HG02642 (cell line): ENCODE measurements around the gene MIPEP.
"Not testable (repeated sequence)": the region's sequence is repeated elsewhere in the genome, so short reads cannot be mapped to it uniquely, and the experiment has no call there.

Source experiments
- ATAC-seq: cut with Tn5 transposase; IDR thresholded peaks from one replicate; pipeline ENCODE4 v1.9.1; 2021; ENCODE audit warnings: mild to moderate bottlenecking; ENCODE audit not compliant: unreplicated experiment, poor library complexity

MIPEP gene

DNA sequence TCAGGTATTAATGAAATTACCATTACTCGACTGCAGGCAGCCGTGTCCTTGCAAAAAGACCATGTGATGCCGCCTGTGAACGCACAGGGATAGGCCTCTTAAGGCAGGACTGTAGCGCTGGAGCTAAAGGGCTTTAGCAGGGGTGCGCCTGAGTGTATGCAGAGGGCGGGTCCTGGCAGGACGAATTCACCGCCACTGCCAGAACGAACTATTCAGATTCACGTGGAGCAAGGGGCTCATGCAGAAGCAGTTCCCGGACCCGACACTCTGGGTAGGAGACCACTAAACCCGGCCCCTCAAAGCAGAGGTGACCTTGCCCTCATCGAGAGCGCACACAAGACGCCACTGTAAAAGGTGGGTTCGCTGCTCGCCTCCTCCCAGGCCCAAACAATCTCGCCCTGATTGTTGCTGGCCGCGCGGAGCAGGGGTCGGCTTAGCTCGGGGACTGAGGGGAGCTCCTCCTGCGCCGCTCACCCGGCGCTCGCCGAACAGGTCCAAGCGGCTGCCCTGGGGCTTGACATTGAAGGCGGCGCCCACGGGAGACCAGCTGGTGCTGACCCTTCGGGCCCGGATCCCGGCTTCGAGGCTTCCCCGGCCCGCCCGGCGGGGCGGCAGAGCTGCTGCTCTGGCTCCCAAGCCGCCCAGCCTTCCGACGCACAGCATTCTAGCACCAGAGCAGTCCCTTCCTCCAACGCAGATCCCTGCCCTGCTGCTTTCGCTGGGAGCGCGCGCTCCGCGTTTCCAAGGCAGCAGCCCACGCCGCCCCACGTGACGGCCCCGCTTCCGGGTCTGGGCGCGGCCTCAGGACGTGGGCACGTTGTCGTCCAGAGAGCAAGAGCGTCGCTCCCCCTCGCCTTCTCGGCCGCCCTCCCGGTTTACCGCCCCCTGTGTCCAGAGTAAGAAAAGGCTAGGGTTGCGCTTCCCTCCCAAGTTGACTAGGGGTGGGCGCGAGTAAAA is at the start of gene MIPEP:
MIPEP (minus strand) TSS at position 743 of the 957 bp plus-strand sequence; CDS start at position 663, 80 bp downstream.
- ATAC-seq = peak; percentile 96

DNA sequence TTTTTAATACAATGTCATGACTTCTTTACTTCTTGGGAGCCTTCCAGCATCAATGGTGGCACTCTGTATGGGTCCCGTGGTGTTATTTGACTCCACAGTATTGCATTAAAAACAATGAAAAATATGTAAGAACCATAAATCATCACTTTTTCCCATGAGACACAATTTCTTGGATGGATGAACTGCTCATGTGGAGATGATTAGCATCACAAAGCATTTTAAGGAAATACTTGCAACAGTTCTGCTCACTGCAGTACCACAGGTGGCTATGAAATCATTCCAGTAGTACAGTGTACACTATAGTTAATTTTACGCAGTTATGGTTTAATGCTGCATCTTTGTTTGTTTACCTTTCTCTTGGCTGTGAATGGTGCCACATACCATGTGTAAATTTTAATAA is 45.3 kb upstream of the MIPEP start:
- ATAC-seq = no peak

DNA sequence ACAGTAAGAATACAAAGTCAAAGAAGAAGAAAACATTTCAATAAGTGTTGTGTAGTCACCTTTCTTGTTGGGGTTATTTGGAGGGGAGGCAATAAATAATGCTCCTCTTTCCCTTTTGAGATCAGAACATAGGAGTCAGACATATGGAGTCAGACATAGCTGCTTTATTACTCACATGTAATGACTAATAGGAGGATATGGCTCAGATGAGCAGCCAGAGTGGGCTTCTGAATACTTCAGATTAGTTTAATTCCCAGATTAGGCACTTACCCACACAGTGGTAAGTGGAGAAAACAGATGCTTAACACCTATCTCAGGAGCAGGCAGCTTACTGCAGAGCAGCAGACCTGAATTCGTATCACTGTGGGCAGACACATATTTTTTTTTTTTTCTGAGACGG is 39.8 kb upstream of the MIPEP start:
- ATAC-seq = no peak

DNA sequence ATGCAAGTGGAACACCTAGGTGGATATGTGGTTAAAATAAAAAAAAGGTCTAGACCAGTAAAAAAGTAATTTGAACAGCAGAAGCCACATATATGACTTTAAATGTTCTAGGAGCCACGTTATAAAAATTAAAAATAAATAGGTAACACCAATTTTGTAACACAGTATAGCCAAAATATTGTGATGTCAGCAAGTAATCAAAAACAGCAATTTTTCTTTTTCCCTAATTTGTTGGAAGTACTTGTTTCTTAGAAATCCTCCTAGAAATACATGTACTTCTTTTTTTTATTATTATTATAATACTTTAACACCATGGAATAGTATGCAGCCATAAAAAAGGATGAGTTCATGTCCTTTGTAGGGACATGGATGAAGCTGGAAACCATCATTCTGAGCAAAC is 33.8 kb upstream of the MIPEP start:
- ATAC-seq = no peak

DNA sequence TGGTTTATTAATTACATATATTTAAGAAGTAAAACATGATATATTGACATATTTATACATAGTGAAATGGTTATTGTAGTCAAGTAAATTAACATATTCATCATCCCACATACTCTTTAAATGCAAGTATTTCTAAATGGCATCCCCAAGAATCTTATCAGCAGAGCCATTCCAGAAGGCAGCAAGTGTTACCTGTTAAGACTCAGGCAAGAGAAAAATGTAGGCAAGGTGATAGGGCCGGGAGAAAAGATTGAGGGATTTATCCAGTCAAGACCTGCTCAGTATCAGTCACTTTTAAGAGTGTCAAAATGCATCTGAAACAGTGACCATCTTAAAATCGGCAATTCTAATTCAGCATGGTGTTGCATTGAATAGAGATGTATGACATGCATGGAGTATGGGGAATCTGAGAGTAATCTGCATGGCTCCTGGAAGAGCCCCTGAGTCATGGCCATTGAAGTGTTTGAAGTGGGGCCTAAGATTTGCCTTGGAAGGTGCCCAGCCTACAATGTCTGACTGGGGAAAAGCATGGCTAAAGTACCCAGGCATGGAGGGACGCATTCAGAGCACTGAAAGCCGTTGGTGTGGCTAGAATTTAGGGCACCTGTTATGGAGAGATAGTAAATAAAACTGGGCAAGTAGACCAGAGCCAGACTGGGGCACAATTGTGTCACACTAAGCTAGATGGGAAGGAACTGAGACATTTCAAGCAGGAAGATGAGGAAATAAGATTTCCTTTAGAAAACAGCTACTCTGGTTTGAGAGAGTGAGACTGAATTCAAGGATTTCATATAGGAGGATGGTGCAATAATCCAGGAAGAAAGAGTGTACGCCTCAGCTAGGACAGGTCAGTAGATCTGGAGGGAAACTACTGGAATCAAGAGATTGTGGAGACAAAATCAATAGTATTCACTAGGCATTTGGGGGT is 33.1 kb upstream of the MIPEP start:
- no peak for ATAC-seq

DNA sequence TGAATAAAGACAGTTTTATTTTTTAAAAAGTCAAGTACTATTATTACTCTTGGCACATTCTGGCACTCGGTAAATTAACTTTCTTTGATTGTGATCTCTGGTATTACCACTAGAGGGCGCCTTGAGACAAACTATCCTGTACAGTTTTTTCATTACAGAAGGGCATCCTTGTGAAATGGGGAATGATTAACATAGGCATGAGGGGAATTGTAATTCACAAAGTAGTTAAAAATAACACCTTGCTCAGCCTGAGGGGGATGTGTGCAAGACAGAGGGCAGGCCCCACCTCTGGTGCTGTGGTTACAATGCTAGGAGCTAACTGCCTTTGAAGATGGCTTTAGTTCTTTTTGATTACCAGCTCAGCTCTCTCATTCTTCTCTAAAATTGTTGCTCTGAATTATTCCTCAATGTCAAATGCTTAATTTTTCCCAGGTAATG is 32.3 kb upstream of the MIPEP start:
- ATAC-seq = no peak

DNA sequence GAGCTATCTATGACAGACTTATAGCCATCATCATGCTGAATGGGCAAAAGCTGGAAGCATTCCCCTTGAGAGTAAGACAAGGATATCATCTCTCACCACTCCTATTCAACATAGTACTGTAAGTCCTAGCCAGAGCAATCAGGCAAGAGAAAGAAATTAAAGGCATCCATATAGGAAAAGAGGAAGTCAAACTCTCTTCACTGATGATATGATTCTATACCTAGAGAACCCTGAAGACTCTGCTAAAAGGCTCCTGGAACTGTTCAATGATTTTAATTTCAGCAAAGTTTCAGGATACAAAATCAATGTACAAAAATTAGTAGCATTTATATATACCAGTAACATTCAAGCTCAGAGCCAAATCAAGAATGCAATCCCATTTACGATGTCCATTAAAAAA is 29.8 kb upstream of the MIPEP start:
- ATAC-seq = no peak

DNA sequence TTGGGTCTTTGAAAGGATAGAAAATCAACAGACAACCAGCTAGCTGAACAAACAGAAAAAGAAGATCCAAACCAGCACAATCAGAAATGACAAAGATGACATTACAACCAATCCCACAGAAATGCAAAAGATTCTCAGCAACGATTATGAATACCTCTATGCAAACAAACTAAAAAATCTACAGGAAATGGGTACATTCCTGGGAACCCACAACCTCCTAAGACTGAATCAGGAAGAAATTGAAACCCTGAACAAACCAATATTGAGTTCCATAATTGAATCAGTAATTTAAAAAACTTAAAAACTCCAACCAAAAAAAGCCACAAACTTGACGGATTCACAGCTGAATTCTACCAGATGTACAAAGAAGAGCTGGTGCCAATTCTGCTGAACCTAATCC is 29.0 kb upstream of the MIPEP start:
- no peak for ATAC-seq

DNA sequence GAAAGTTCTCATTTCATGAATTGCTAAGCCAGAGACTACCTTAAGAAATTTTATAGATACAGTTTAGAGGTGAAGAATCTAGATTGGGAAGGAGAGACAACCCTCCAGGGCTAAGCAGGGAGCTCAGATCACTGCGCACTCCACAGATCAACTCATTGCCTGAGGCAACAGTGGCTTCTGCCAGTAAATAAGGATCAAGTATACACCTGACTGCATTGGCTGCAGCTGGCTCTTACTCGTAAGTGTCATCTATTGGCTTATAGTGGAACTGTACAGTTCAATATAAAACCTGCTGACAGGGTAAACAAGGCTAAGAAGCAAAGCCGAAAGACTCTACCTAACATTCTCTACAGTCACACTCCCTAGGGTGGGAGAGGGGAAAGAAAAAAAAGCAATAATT is 26.1 kb upstream of the MIPEP start:
- ATAC-seq = no peak

DNA sequence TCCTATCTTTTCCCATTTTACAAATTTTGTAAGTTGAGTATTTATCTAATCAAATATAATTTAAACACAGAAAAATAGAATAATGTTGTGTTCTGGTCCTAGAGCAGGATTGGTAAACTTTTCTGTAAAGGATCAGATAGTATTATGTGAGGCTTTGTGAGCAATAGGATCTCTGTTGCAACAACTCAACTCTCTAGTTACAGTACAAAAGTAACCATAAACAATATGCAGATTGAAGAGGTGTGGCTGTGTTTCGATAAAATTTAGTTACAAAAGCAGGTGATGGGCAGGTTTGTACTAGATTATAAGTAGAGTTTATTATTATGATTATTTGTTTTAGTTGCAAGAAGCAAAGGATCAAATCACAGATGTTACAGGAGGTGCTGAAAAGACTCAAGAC is 23.3 kb upstream of the MIPEP start:
- ATAC-seq = no peak

DNA sequence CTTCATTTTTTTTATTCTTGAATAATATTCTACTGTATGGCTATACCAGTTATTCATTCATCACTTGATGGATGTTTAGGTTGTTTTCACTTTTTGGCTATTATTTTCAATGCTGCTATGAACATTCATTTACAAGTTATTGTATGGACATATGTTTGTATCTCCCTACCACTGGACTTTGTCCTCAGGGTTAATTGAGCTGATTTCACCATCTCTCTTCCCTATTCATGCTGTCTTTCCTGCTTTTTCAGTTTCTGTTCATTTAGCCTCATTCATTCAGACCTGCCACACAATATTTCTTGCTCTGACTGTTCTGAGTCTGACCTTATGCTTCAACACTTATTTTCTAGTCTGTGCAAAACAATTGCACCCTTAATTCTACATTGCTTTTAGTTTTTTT is 20.4 kb upstream of the MIPEP start:
- ATAC-seq = no peak

DNA sequence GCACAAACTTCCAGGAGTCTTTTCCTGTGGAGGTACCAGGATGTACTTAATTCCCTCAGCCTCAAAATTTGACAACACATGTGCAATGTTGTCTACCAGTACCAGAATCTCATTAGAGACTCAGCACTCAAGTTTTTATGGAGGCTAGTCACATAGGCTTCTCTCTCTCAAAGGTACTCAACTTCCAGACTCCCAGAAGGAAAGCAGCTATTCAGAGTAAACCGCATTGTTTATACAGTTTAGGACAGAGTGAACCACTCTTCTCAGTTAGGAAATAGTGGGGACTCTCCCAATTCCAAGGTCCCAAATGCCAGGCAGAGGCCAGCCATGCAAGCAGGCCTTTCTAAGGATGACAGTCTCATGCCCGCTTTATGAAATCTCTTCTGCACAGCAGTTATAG is 16.6 kb upstream of the MIPEP start:
- no peak for ATAC-seq

DNA sequence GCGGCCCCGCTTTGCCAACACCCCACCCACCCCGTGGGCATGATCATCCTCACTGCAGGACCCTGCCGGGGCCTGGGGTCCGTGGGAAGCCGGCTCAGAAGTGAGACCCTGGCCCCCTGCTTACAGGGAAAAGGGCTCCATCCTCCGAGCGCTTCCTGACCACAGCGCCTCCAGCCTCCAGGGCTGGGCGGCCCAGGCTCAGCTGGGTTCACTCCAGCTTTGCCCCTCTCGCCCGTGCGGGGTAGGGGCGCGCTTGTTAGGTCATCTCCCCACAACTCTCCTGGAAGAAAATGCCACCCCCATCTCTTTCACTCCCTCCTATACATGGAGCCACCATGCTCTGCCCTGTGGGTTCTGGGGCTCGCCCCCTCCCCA is 14.7 kb upstream of the MIPEP start:
- ATAC-seq = no peak

DNA sequence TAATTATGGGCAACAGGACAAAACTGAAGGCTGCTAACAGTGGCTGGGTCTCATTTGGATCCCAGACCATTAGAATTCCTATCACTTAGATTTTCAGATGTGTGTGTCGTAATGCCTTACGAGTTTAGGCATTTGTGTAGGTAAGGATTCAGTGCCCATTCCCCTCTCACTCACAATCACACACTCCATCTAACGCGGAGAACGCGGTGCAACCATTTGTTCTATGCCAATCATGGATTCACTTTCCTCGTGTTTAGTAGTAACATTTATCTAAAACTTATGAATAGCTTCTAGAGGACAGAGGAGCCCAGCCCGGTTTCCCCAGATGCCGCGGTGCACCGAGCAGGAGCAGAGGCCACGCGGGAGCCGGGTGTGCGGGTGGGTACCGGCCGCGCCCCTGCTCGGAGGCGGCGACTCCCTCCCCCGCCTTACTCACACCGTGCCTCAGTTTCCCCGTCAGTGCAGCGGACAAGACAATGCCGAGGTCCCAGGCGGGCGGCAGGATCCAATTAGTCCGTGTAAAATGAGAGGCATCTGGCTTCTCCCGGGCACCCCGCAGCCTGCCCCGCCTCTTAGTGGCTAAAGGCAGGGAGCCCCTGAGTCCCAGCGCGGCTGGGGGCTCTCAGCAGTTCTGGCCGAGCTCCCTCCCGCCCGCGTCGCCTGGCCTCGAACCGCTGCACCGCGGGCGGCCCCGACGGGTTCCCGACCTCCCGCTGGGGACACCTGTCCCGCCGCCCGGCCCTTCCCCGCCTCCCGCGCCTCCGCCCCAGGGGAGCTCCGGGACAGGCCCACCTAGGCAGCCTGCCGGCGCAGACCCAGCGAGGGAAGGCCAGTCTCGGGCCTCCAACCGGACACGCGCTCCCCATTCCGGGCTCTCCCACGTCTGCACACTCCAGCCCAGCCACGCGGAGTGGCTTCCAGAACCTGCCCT is 14.0 kb upstream of the MIPEP start:
- no peak for ATAC-seq

DNA sequence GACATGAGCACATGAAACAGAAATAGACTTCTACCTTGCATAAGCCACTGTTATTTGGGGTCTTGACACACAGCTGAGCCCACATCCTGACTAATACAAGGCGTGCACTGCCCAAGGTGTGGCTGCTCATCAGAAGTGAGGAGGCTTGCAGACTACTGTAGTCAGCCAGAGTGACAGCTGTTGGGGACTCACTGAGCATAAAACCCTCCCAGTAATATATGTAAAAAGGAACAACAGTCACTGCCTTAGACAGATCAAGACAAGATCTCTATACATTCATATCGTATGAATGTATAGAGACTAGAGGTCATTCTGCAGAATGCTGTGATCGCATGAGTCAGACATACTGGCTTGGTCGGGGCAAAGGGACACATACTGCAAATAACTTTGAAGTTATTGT is 12.2 kb upstream of the MIPEP start:
- ATAC-seq = no peak

DNA sequence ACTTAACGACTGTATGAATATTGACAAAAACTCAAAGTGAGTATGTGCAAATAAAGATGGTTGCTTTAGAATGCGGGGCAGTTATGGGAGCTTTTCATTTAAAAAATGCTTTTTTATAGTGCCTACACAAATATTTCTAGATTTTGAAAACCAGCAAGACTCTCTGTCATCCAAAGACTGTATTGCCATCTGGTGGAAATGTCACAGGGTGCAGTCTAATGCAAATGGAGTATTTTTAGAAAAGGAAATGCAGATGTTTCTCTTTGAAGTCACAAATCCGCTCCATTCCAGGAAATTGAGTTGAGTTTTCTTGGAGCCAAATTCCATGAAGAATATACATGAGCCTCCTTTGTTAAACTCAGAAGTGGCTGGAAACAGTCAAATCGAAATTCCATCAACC is 10.4 kb upstream of the MIPEP start:
- ATAC-seq = no peak

DNA sequence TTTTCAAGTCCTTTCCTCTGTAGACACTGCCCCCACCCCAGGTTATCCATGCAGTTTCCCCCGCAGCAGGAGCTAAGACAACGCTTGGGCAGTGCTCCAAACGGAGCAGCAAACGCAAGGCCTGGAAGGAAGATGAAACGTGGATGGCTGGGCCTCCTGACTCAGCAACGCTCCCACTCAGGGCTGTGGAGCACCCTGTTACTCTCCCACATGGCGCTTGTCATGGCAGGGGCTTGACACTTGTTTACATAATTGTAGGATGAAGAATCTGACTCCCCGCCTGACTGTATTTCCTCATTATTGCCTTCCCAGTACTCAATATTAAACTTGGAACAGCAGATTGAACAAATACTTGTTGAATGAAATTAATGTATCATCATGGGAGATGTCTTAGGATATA is 8.9 kb upstream of the MIPEP start:
- ATAC-seq = no peak

DNA sequence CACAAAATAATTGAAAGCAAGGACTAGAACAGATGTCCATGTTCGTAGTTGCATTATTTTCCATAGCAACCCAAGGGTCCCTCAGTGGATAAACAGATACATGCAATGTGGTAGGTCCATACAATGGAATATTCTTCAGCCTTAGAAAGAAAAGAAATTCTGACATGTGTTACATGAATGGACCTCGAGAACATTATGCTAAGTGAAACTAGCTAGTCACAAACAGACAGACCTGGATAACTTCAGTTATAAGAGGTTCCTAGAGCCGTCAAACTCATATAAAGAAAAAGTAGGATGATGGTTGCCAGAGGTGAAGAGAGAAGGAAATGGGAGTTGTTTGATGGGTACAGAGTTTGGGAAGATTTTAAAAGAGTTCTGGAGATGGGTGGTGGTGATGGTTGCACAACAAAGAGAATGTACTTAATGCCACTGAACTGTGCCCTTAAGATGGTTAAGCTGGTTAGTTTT is 8.3 kb upstream of the MIPEP start, which contains the start of gene C1QTNF9B:
C1QTNF9B (minus strand) TSS at position 51 of the 468 bp plus-strand sequence.
- not testable (repeated sequence) for ATAC-seq

DNA sequence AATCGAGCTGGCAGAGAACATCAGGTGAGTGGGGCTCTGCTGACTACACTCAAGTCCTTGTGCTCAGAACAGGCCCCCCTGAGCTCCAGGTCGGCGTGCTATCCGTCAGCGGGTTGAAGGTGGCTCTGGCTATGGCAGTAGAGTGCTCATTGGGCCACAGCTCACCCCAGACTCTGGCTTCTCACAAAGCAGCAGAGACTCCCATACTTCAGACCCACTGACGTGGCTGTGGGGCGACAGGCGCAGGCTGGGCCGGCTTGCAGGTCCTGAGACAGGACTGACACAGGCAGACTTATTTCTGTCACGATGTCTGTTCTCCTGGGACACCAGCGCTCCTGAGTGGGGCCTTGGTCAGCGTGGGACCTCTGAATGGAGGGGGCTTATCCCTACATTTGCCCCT is 5.5 kb upstream of the MIPEP start:
- not testable (repeated sequence) for ATAC-seq

DNA sequence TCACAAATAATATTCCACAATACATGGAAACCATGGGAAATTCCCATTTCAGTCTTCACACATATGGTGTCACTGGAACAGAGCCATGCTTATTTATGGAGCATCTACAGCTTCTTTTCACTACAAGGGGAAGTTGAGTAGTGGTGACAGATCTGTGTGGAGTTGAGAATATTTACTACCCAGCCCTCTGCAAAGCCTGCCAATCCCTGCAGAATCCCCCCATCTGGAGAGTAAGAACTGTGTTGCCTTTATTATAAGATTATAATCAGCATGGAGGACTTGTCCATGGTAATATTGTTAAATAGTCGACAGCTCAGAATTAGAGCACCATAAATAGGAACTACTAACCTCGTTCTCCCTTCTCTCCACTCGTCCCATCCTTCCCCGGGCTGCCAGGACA is 4.6 kb upstream of the MIPEP start:
- not testable (repeated sequence) for ATAC-seq
